Stomach (tissue), 9 donors: ENCODE data around the gene MAPRE3. TPM values are rescaled to one million over a fixed set of nuclear protein-coding genes. Genes with fewer than 3 reads are reported as not detected.

Experiments used
- DNase-seq, 2 donors: peaks; one replicate each; pipeline versions ENCODE4 v3.0.0 to v3.0.0-alpha.2; 2013 to 2019
- H3K27ac ChIP-seq, 5 donors: fragments of 200-600 bp in 4 of 5; sonication (generic) in 4 of 5; one replicate each; pipeline ENCODE4 v1.5.1; 2013 to 2019; ENCODE audit warnings: mild to moderate bottlenecking in 1 of 5, moderate library complexity in 1 of 5
- H3K27me3 ChIP-seq, 3 donors: fragments of 200-600 bp; sonication (generic); one replicate each; pipeline ENCODE4 v1.5.1; 2017 to 2019; ENCODE audit warnings: mixed run types in 1 of 3
- H3K36me3 ChIP-seq, 4 donors: fragments of 200-600 bp; sonication (generic); 1 replicate in 3 of 4; 2 replicates in 1 of 4; pipeline ENCODE4 v1.5.1; 2016 to 2019
- H3K4me1 ChIP-seq, 4 donors: fragments of 200-600 bp; sonication (generic); one replicate each; pipeline ENCODE4 v1.5.1; 2016 to 2019
- H3K4me3 ChIP-seq, 4 donors: fragments of 200-600 bp; sonication (generic) in 3 of 4; one replicate each; pipeline ENCODE4 v1.5.1; 2016 to 2019; ENCODE audit warnings: mild to moderate bottlenecking in 1 of 4
- H3K9me3 ChIP-seq, 4 donors: fragments of 200-600 bp; sonication (generic); one replicate each; pipeline ENCODE4 v1.5.1; 2016 to 2019
- EP300 ChIP-seq: sonication (generic); formaldehyde crosslinking; IDR thresholded peaks from one replicate; pipeline ENCODE4 v1.6.1; 2017; ENCODE audit warnings: antibody characterized with exemption
- POLR2A ChIP-seq, 4 donors: fragments of 450-650 bp; IDR thresholded peaks; one replicate each; pipeline ENCODE4 v1.6.1; 2016; ENCODE audit warnings: antibody characterized with exemption in 4 of 4, control low read depth in 2 of 4, mild to moderate bottlenecking in 1 of 4, moderate library complexity in 1 of 4
- POLR2AphosphoS5 ChIP-seq, 3 donors: sonication (generic); formaldehyde crosslinking; IDR thresholded peaks; one replicate each; pipeline ENCODE4 v1.6.1; 2016; ENCODE audit warnings: antibody characterized with exemption in 3 of 3
- WGBS, 5 donors: extraction: QIAGEN DNeasy Blood & Tissue Kit in 3 of 5; methylation state at CpG; one replicate each; pipeline versions ENCODE4 v1.1.5 to v1.1.7; 2013 to 2018; 5-methylcytosine and 5-hydroxymethylcytosine counted together
- intact Hi-C: fragments of 100-400 bp; cut with DNase I; formaldehyde crosslinking; loops from one replicate; pipeline ENCODE4 v1.15.1; 2023; ENCODE audit warnings: low total_unique reads
- polyA plus RNA-seq, 3 donors: library from polyadenylated mRNA; stranded (reverse); fragments of 200-250 nt; gene quantifications; one replicate each; pipeline ENCODE4 v1.2.3, GENCODE V29; 2013
- total RNA-seq, 5 donors: library from RNA; depleted of rRNA; stranded (reverse); fragments of >200 nt; gene quantifications; one replicate each; pipeline versions ENCODE4 v1.1.0 to v1.2.3, GENCODE V29; 2014 to 2016
- TF ChIP-seq, protein P1 (sequence below), 7 experiments: fragments of 450-650 bp in 4 of 7; fragments of 200-600 bp in 3 of 7; sonication (generic) in 3 of 7; IDR thresholded peaks; one replicate each; pipeline ENCODE4 v1.5.1; 2016 to 2019; ENCODE audit warnings: antibody characterized with exemption in 7 of 7, control low read depth in 2 of 7, mild to moderate bottlenecking in 1 of 7
- donor health status: healthy with polysubstance abuse.
- donor health status: Bipolar disorder and iron deficiency.
- donor health status: healthy.

The MAPRE3 gene
- total and polyA plus RNA-seq, 8 donors, result 7.0 to 24.1 (median 13.6) TPM

DNA sequence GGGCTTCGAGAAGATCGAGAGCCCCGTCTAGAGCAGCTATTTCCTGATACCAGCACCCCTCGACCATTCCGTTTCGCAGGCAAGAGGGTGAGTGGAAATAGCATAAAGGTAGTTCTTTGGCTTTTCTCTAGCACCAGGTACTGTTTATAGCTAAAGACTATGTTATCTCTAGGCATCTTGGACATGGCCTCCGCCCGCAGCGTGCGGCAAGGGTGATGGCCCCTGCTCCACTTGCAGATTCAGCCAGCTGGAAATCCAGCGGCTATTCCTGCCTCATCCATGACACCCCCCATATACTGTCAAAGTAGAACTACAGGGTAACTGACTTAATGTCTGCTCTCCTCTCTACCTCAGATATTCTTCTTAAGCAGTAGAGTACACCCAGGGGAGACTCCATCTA lies 84.3 kb downstream of the MAPRE3 start:
- H3K4me1 ChIP-seq, result peaks cover 6 to 24% (median 18%) of the 10 kb centered on the region in 4 donors
- intact Hi-C loops, result no loop called here
- no peak overlapping the region for H3K27ac ChIP-seq
- no peaks in the 10 kb centered on the region for H3K9me3 ChIP-seq
- DNase-seq, result no peak
- peaks cover 16 to 69% (median 65%) of the 10 kb centered on the region in 4 donors for H3K36me3 ChIP-seq
- 92 to 95% (median 95%) methylated on average over 11 of the region's 11 CpGs for WGBS, 5 donors
- TF ChIP-seq POLR2AphosphoS5 (IDR thresholded peaks at IDR 0.05) (no peak), POLR2A (IDR thresholded peaks at IDR 0.05) (no peak), EP300 (no peak)
- TF ChIP-seq, protein P1, sequence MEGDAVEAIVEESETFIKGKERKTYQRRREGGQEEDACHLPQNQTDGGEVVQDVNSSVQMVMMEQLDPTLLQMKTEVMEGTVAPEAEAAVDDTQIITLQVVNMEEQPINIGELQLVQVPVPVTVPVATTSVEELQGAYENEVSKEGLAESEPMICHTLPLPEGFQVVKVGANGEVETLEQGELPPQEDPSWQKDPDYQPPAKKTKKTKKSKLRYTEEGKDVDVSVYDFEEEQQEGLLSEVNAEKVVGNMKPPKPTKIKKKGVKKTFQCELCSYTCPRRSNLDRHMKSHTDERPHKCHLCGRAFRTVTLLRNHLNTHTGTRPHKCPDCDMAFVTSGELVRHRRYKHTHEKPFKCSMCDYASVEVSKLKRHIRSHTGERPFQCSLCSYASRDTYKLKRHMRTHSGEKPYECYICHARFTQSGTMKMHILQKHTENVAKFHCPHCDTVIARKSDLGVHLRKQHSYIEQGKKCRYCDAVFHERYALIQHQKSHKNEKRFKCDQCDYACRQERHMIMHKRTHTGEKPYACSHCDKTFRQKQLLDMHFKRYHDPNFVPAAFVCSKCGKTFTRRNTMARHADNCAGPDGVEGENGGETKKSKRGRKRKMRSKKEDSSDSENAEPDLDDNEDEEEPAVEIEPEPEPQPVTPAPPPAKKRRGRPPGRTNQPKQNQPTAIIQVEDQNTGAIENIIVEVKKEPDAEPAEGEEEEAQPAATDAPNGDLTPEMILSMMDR (IDR thresholded peaks at IDR 0.05), result no peak
- no peaks in the 10 kb centered on the region for H3K27me3 ChIP-seq
- H3K4me3 ChIP-seq, result no peak overlapping the region

DNA sequence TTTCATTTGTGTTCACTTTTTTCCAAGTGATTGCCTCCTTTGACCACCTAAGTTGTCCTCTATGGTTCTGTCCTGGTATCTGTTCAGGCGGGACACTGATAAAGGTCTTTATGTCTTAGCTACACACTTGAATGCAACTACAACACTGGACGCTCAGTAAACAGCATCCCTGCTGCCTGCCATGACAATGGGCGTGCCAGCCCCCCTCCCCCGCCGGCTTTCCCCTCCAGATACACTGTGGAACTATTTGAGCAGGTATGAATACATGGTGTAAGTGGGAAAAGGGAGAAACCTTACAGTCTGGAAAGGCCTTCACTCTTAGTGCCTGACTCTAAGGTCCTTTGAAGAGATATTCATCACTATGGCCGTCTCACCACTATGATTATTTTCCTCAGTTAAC lies 86.7 kb downstream of the MAPRE3 start:
- Histone ChIP-seq H3K27me3 (no peaks in the 10 kb centered on the region), H3K27ac (no peak overlapping the region), H3K4me1 (peaks cover 2 to 14% (median 7%) of the 10 kb centered on the region in 4 donors), H3K9me3 (no peaks in the 10 kb centered on the region), H3K4me3 (no peak overlapping the region), H3K36me3 (peaks cover 16 to 81% (median 79%) of the 10 kb centered on the region in 4 donors)
- intact Hi-C loops, result no loop called here
- no peak for DNase-seq
- WGBS, 5 donors, result 80 to 92% (median 87%) methylated on average over 6 of the region's 6 CpGs
- TF ChIP-seq POLR2AphosphoS5 (IDR thresholded peaks at IDR 0.05), result no peak
- TF ChIP-seq EP300, result no peak
- TF ChIP-seq POLR2A (IDR thresholded peaks at IDR 0.05), result no peak
- TF ChIP-seq, protein P1 (IDR thresholded peaks at IDR 0.05), result no peak

DNA sequence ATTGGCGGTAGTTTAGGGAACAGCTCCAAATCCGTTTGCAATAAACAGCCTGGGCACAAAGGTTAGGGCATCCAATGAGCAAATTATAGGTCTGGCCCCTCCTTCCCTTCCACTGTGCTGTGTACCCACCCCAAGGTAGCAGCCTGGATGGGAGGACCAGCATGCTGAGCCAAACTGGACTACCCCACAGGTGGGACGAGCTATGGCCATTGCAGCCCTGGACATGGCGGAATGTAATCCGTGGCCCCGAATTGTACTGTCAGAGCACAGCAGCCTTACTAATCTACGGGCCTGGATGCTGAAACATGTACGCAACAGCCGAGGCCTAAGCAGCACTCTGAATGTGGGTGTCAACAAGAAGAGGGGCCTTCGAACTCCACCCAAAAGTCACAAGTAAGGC lies 87.8 kb downstream of the MAPRE3 start:
- TF ChIP-seq EP300 (no peak), POLR2AphosphoS5 (IDR thresholded peaks at IDR 0.05) (no peak), POLR2A (IDR thresholded peaks at IDR 0.05) (no peak)
- TF ChIP-seq, protein P1 (IDR thresholded peaks at IDR 0.05), result no peak
- intact Hi-C loops, result no loop called here
- WGBS, 5 donors, result 88 to 94% (median 89%) methylated on average over 10 of the region's 10 CpGs
- no peak overlapping the region for H3K27ac ChIP-seq
- no peaks in the 10 kb centered on the region for H3K27me3 ChIP-seq
- no peaks in the 10 kb centered on the region for H3K9me3 ChIP-seq
- no peak for DNase-seq
- peaks cover 16 to 84% (median 81%) of the 10 kb centered on the region in 4 donors for H3K36me3 ChIP-seq
- peaks cover 0 to 4% (median 0%) of the 10 kb centered on the region in 4 donors for H3K4me1 ChIP-seq
- no peak overlapping the region for H3K4me3 ChIP-seq

DNA sequence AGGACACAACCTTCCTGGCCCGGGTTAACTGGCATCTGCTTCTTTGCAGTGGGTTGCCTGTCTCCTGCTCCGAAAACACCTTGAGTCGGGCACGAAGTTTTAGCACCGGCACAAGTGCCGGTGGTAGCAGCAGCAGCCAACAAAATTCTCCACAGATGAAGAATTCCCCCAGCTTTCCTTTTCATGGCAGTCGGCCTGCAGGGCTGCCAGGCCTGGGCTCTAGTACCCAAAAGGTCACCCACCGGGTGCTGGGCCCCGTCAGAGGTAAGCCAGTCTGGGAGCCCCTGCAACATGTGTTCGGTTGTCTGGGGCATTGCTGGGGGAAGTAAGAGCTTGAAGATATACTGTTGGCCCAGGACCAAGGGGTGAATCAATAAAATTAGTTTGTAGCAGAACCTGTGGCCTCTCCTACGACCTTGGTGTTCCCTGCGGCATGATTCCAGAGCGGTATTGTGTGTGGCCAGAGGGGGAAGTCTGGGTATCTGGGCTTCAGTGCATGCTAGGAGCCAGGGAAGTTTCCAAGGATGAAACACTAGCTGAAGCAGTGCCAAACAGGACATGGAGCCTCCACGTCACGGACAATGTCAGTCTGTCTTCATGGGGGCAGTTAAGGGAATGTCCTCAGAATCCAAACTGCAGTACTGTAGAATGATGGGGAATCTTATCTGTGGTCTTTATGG lies 88.8 kb downstream of the MAPRE3 start:
- H3K4me1 ChIP-seq, result peaks cover 0 to 5% (median 2%) of the 10 kb centered on the region in 4 donors
- TF ChIP-seq POLR2AphosphoS5 (IDR thresholded peaks at IDR 0.05) (no peak), POLR2A (IDR thresholded peaks at IDR 0.05) (no peak), EP300 (no peak)
- TF ChIP-seq, protein P1 (IDR thresholded peaks at IDR 0.05), result no peak
- peaks cover 11 to 73% (median 70%) of the 10 kb centered on the region in 4 donors for H3K36me3 ChIP-seq
- H3K9me3 ChIP-seq, result no peaks in the 10 kb centered on the region
- DNase-seq, result no peak
- no peaks in the 10 kb centered on the region for H3K27me3 ChIP-seq
- WGBS, 5 donors, result 72 to 85% (median 83%) methylated on average over 8 to 15 of the region's 15 CpGs
- intact Hi-C loops, result no loop called here
- H3K4me3 ChIP-seq, result no peak overlapping the region
- H3K27ac ChIP-seq, result no peak overlapping the region
